Muscle layer of duodenum (tissue), 2 donors: ENCODE measurements around the gene ZMIZ1.

Experiments
- H3K27ac ChIP-seq: one replicate; pipeline ENCODE4 v1.7.0; 2013; ENCODE audit warnings: mild to moderate bottlenecking, low read length
- H3K27me3 ChIP-seq: one replicate; pipeline ENCODE4 v1.7.0; 2013; ENCODE audit warnings: low read depth, mild to moderate bottlenecking, control low read depth, low read length
- H3K36me3 ChIP-seq, 2 donors: one replicate each; pipeline ENCODE4 v1.7.0; 2013; ENCODE audit warnings: low read length in 2 of 2, control low read depth in 1 of 2, mild to moderate bottlenecking in 1 of 2; ENCODE audit not compliant: insufficient read depth in 2 of 2, control insufficient read depth in 1 of 2
- H3K4me1 ChIP-seq, 2 donors: one replicate each; pipeline ENCODE4 v1.7.0; 2013; ENCODE audit warnings: low read length in 2 of 2, mild to moderate bottlenecking in 2 of 2, control low read depth in 1 of 2, moderate library complexity in 1 of 2; ENCODE audit not compliant: insufficient read depth in 2 of 2, control insufficient read depth in 1 of 2
- H3K4me3 ChIP-seq, 2 donors: one replicate each; pipeline ENCODE4 v1.7.0; 2013; ENCODE audit warnings: low read length in 2 of 2, low read depth in 1 of 2, mild to moderate bottlenecking in 1 of 2
- H3K9me3 ChIP-seq, 2 donors: one replicate each; pipeline ENCODE4 v1.7.0; 2013; ENCODE audit warnings: low read length in 2 of 2, control low read depth in 1 of 2, mild to moderate bottlenecking in 1 of 2; ENCODE audit not compliant: control insufficient read depth in 1 of 2
- donor health status: healthy.

Gene ZMIZ1

DNA sequence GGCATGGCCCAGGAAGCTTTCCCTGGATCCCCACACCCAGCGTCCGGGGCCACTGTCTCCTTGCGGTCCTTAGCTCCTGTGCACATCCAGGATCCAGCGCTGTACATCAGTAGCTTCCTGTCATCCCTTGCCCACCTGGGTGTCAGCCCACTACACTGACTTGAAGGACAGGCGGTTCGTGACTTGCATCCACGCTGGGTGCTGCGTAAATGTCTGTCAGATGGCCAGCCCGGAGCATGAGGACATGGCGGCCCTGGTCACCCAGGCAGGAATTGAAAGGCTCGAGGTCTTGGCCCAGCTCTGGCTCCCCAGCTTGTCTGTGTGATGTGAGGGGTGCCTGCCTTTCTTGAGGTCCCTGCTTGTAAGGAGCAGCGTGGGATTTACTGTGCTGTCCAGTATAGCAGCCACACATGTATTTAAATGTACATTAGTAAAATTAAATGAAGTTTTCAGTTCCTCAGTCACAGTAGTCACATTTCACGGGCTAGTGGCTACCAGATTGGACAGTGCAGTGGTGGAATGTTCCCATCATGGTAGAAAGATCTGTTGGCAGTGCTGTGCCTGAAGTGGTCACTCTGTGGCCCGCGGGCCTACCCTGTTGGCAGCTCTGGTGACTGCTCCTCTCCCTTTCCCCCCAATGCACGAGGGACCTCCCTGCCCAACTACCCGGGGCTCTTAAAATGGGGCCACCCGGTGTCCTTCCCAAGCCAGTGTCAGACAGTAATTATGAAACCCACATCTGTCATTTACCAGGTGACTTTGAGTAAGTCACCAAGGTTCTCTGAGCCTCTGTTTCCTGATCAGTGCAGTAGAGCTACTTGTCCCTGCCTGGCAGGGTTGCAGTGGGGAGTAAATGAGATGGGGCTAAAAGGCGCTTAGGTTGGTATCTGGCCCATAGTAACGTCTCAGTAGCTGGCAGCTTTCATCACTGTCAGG, 180.7 kb downstream of the ZMIZ1 start:
- Histone ChIP-seq H3K27ac (peak overlapping the region; percentile 86), H3K27me3 (no peaks in the 10 kb centered on the region), H3K4me3 (no peak overlapping the region), H3K36me3 (peaks cover 0 to 4% of the 10 kb centered on the region in 2 donors), H3K9me3 (no peaks in the 10 kb centered on the region), H3K4me1 (peaks cover 45 to 90% of the 10 kb centered on the region in 2 donors)

DNA sequence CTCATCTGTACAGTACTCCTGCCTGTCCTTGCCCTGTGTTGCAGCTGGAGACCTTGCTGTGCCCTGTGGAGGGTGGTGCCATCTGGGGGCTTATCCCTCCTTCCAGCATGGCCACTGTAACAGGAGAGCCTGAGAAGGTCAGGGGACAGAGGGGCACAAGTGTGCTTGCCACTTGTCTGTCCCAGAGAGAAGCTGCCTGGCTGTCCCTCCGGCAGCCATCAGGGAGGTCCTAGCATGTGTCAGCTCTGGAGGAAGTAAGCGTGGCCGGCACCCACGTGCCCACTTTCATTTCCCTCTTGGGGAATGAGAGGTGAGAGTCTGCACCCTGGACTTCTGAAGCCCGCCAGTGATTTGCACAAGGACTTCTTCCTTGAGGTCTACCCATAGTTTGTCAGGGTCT, 181.5 kb downstream of the ZMIZ1 start:
- Histone ChIP-seq H3K9me3 (no peaks in the 10 kb centered on the region), H3K27ac (no peak overlapping the region), H3K4me3 (no peak overlapping the region), H3K36me3 (peaks cover 0 to 4% of the 10 kb centered on the region in 2 donors), H3K27me3 (no peaks in the 10 kb centered on the region), H3K4me1 (peaks cover 37 to 82% of the 10 kb centered on the region in 2 donors)

DNA sequence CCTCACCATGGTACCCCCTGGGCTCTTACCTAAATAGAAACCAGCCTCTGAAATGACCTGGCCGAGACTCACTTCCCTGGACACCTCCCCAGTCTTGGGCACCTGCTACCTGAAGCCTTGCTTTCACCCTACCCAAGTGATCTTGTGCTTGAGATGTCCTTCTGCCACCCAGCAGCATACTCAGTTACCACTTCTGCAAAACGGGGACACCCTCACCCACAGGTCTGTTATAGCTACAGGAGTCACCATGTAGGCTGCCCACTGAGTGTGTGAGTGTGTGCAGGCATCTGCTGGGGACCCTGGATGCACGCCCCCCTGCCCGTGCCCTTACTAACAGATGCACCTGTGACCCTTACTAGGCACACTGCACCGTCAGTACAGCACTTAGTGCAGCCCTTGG, 183.7 kb downstream of the ZMIZ1 start:
- Histone ChIP-seq H3K4me3 (no peak overlapping the region), H3K27ac (no peak overlapping the region), H3K4me1 (peaks cover 18 to 64% of the 10 kb centered on the region in 2 donors), H3K36me3 (peaks cover 6 to 12% of the 10 kb centered on the region in 2 donors), H3K9me3 (no peaks in the 10 kb centered on the region), H3K27me3 (no peaks in the 10 kb centered on the region)

DNA sequence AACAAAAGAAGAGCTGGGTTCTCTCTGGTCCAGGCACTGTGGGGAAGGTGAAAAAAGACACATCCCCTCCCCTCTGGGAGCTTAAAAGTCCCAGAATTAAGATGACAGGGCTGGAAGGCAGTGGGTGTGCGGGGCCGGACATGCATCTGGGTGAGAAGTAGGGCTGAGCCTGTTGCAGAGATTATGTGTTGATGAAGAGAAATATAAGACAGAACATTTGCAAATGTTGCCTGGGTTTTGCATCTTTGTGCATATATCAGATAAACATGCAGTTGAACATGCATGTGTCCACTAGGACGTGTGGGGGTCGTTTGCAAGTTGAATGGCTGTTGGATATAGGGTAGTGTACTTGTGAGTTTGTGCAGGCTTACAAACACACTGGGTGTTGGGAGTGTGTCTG, 184.2 kb downstream of the ZMIZ1 start:
- Histone ChIP-seq H3K36me3 (peaks cover 8 to 12% of the 10 kb centered on the region in 2 donors), H3K27ac (no peak overlapping the region), H3K4me1 (peaks cover 14 to 59% of the 10 kb centered on the region in 2 donors), H3K27me3 (no peaks in the 10 kb centered on the region), H3K9me3 (no peaks in the 10 kb centered on the region), H3K4me3 (no peak overlapping the region)

DNA sequence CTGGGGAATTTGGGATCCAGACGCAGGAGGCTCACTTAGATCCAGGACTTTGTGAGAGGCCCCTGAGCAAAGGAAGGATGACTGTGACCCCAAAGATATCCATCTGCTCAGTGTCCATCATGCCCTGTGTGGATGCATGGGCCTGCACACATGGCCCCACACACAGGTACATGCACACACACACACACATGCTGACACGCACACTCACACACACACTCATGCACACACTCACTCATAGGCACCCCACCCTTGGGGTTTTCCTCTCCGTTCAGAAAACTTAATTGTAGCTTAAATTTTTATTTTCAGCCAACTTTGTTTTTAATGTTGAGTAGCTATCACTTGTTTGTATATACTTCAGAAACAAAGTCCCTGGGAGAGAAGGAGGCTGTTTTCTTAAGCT, 184.9 kb downstream of the ZMIZ1 start:
- peaks cover 10 to 59% of the 10 kb centered on the region in 2 donors for H3K4me1 ChIP-seq
- H3K27ac ChIP-seq = no peak overlapping the region
- H3K4me3 ChIP-seq = no peak overlapping the region
- no peaks in the 10 kb centered on the region for H3K27me3 ChIP-seq
- H3K36me3 ChIP-seq = peaks cover 8 to 12% of the 10 kb centered on the region in 2 donors
- no peaks in the 10 kb centered on the region for H3K9me3 ChIP-seq

DNA sequence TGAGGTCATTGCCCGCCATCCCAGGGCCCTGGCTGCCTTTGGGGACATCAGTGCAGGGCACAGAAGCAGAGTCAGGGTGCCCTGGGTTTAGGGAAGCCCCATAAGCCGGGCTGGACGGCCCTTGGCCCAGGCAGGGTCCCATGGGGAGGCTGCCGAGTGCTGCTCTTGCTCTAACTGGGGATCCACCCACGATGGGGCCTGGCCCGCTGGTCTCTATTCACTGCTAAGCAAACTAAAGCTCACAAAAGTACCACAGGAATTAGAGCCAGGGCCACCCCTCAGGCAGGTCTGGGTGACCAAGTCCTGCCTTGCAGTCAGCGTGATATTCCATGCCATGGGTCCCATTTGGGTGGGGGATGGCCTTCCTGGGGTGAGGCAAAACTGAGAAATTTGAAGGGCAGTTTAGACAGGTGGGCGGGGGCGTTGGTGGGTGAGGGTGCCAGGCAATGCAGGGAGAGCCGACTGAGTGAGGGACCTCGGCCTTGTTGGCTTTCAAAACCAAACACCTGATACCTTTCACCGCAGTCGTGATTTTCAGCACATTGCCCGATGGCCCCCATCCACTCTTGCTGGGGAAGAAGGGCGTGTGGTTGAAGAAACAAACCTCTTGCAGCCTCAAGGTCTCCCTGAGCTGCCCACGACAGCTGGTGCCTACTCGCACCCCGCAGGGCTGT, 185.7 kb downstream of the ZMIZ1 start:
- peaks cover 10 to 57% of the 10 kb centered on the region in 2 donors for H3K4me1 ChIP-seq
- no peaks in the 10 kb centered on the region for H3K9me3 ChIP-seq
- H3K27me3 ChIP-seq = no peaks in the 10 kb centered on the region
- H3K4me3 ChIP-seq = no peak overlapping the region
- no peak overlapping the region for H3K27ac ChIP-seq
- peaks cover 8 to 12% of the 10 kb centered on the region in 2 donors for H3K36me3 ChIP-seq

DNA sequence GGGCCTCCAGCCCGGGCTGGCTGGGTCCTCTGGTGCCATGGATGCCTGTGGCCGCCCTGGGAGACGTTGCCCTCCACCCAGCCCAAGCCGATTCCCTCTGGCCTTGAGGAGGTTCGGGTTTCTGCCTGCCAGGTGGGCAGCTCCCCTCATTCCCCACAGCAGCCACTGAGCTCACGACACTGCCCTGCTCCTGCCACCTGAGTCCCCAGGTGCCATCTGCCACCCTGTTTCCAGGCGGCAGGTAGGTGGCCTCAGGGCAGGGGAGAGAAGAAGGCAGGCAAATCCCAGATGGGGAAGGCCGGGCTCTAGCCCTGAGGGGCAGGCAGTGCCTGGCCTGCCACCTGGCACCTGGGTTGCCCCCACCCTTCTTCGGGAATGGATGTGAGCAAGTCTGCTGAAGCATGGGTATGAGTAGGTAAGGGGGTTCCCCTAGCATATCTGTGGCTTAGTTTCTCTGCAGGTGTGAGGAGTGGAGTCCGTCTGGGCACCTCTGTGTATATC, 186.3 kb downstream of the ZMIZ1 start:
- Histone ChIP-seq H3K27me3 (no peaks in the 10 kb centered on the region), H3K27ac (no peak overlapping the region), H3K4me3 (no peak overlapping the region), H3K9me3 (no peaks in the 10 kb centered on the region), H3K36me3 (peaks cover 8 to 12% of the 10 kb centered on the region in 2 donors), H3K4me1 (peaks cover 5 to 56% of the 10 kb centered on the region in 2 donors)

DNA sequence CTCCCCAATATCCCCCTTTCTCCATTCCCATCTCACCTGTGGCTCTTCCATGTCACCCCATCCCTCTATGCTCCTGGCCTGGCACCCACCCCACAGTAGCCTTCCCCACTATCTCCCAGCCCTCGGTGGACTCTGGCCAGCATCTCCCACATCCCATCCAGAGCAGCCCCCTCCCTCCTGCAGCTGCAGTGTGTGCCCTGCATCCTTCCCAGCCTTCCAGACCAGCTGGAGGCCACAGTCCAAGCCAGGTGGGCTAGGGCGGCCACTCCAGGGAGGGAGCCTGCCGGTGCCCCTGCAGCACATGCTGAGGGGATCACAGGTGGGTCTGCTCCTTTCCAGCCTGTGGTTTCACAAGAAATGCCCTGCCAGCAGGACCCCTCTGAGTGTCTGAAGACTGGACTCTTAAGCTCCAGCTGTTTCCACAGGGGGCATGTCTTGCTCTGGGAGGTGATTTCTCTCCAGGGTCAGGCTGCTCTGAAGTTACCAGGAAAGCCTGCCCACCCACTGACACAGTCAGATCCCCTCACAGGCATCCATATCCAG, 187.6 kb downstream of the ZMIZ1 start:
- H3K4me3 ChIP-seq = no peak overlapping the region
- H3K27me3 ChIP-seq = no peaks in the 10 kb centered on the region
- H3K9me3 ChIP-seq = no peaks in the 10 kb centered on the region
- H3K36me3 ChIP-seq = peaks cover 8 to 12% of the 10 kb centered on the region in 2 donors
- H3K4me1 ChIP-seq = peaks cover 0 to 57% of the 10 kb centered on the region in 2 donors
- H3K27ac ChIP-seq = no peak overlapping the region

DNA sequence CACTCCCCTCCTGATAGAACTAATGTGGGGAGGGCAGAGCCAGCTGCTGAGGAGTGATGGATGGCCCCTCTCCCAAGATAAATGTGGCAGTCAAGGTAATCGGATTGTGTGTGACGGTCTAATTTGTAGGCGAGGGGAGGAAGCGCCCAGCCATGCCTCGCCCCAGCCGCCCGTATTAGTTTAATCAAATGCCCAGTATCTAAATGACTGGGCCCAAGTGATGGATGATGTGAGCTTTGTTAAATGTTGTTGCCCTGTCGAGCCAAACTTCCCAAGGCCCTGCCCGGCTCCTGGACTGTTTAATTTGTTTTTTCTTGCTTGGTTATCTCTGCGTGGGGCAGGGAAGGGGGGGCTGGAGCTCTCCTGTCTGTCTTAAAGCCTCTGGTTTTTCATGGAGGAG, 190.1 kb downstream of the ZMIZ1 start:
- H3K4me1 ChIP-seq = peaks cover 9 to 66% of the 10 kb centered on the region in 2 donors
- H3K27ac ChIP-seq = no peak overlapping the region
- H3K36me3 ChIP-seq = peaks cover 7 to 8% of the 10 kb centered on the region in 2 donors
- H3K9me3 ChIP-seq = no peaks in the 10 kb centered on the region
- H3K27me3 ChIP-seq = no peaks in the 10 kb centered on the region
- no peak overlapping the region for H3K4me3 ChIP-seq

DNA sequence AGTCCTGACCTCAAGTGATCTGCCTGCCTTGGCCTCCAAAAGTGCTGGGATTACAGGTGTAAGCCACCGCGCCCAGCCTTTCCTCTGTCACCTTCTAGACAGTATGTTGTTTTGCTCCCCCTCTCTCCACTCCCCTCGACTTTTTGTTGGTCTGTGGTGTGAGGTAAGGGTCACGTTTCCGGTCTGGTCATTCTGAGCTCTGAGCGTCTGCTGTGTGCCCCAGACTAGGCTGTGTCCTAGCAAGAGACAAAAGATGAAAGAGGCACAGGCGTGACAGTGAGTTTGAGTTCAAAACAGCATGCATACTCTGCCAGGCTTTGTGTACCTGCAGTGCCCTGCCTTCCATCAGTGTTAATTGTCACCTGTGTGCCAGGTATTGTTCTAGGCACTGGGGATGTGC, 191.1 kb downstream of the ZMIZ1 start:
- Histone ChIP-seq H3K4me1 (peaks cover 9 to 69% of the 10 kb centered on the region in 2 donors), H3K9me3 (no peaks in the 10 kb centered on the region), H3K4me3 (no peak overlapping the region), H3K27me3 (no peaks in the 10 kb centered on the region), H3K36me3 (peaks cover 7 to 8% of the 10 kb centered on the region in 2 donors), H3K27ac (no peak overlapping the region)
